Kidney (tissue), 14 donors: Measurements from ENCODE around the gene MKNK2. TPM values are rescaled to one million over a fixed set of nuclear protein-coding genes. Genes with fewer than 3 reads are reported as not detected.

Source experiments
- DNase-seq, 5 donors: peaks; one replicate each; pipeline ENCODE4 v3.0.0-alpha.2; 2013 to 2020
- FAIRE-seq: peaks from 2 replicates; lab custom pipeline; 2012; peaks lifted over from hg19 to GRCh38; lab: Jason Lieb, UNC
- H3K27ac ChIP-seq, 2 donors: one replicate each; pipeline ENCODE4 v1.7.0; 2013; ENCODE audit warnings: low read depth in 2 of 2, low read length in 2 of 2, inconsistent platforms in 1 of 2
- H3K27me3 ChIP-seq: one replicate; pipeline ENCODE4 v1.7.1; 2013; ENCODE audit warnings: low read length, inconsistent platforms; ENCODE audit not compliant: control insufficient read depth, insufficient read depth
- H3K36me3 ChIP-seq, 3 donors: one replicate each; pipeline versions ENCODE4 v1.7.0 to v1.7.1; 2013; ENCODE audit warnings: low read length in 3 of 3, control low read depth in 1 of 3, inconsistent platforms in 1 of 3; ENCODE audit not compliant: insufficient read depth in 3 of 3, control insufficient read depth in 2 of 3
- H3K4me1 ChIP-seq, 3 donors: one replicate each; pipeline versions ENCODE4 v1.7.0 to v1.7.1; 2013; ENCODE audit warnings: low read length in 3 of 3, inconsistent platforms in 1 of 3, low read depth in 1 of 3; ENCODE audit not compliant: control insufficient read depth in 2 of 3, insufficient read depth in 2 of 3
- H3K4me3 ChIP-seq, 3 donors: one replicate each; pipeline versions ENCODE4 v1.7.0 to v1.8.1; 2013; ENCODE audit warnings: low read length in 3 of 3, control low read depth in 1 of 3, inconsistent platforms in 1 of 3
- H3K9ac ChIP-seq, 3 donors: one replicate each; pipeline versions ENCODE4 v1.7.0 to v1.7.1; 2013; ENCODE audit warnings: low read length in 3 of 3, control low read depth in 1 of 3, inconsistent platforms in 1 of 3
- H3K9me3 ChIP-seq, 3 donors: one replicate each; pipeline versions ENCODE4 v1.7.0 to v1.7.1; 2013; ENCODE audit warnings: low read length in 3 of 3, control low read depth in 1 of 3, inconsistent platforms in 1 of 3; ENCODE audit not compliant: control insufficient read depth in 2 of 3, insufficient read depth in 1 of 3
- intact Hi-C: fragments of 100-400 bp; cut with DNase I; formaldehyde crosslinking; loops from one replicate; pipeline ENCODE4 v1.11.1; 2022
- polyA plus RNA-seq: library from polyadenylated mRNA; stranded (reverse); fragments of 350-450 nt; fragmentation: Illumina TruSeq; extraction: RNeasy Lipid Tissue Mini Kit (QIAGEN cat#74804); gene quantifications from one replicate; pipeline ENCODE4 v1.2.3, GENCODE V29; 2014; ENCODE audit warnings: low read depth, low replicate concordance; ENCODE audit not compliant: insufficient read depth
- total RNA-seq: library from RNA; stranded (reverse); fragmentation: NEBNext Ultra II Directional; extraction: Animal tissue kit (Norgen Biotek cat#: 25700); gene quantifications from one replicate; pipeline ENCODE4 v1.2.1, GENCODE V29; 2021
- TF ChIP-seq, protein P1 (sequence below): IDR thresholded peaks from 3 replicates; pipeline ENCODE4 v1.5.1; 2012; ENCODE audit warnings: mild to moderate bottlenecking, moderate library complexity, borderline replicate concordance; ENCODE audit not compliant: insufficient read depth; ENCODE audit errors: extremely low read depth
- donor health status: control.
- donor health status: control.
- donor health status: control.
- donor health status: control.
- donor health status: control.
- donor health status: DM: yes; HTN: yes; CAD: no.
- donor health status: Normal renal cell carcinoma (clear cell type).

Gene MKNK2
- total and polyA plus RNA-seq, 2 donors from 2014 or later: 67.2 to 190 TPM

DNA sequence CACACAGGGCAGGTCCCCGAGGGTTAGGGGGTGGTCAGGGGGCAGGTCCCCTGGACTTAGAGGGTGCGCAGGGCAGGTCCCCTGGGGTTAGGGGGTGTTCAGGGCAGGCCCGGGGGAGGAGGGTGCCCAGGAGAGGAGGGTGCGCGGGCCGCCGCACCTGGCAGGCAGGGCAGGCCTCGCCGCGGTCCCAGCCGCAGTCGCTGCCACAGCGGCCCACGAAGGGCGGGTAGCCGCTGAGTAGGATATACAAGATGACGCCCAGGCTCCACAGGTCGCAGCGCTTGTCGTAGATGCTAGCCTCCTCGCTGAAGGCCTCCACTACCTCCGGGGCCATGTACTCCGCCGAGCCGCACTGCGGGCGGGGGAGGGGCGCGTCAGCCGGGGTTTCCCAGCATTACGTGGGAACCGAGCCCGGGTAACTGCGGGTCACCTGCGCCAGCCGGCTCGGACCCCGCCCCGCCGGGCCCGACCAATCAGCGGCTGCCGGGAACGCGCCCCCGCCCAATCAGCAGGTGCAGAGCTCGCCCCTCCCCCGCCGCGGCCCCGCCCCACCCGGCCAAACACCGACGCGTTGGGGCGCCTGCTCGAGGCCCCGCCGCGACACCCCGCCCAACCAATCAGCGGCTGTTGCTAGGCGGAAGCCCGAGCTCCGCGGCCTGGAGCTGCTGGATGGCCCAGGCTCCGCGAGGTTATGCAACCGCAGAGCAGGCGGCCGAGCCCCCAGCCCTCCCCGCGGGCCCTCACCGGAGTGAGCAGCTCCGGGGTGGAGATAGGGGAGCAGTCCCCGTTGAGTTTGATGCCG is 9.2 kb downstream of the MKNK2 start:
- H3K9ac ChIP-seq: peak overlapping the region in 1 of 3 donors; percentile 31
- H3K27ac ChIP-seq: peak overlapping the region; percentile 87 to 89
- H3K4me1 ChIP-seq: peaks cover 0 to 53% (median 27%) of the 10 kb centered on the region in 3 donors
- no peaks in the 10 kb centered on the region for H3K27me3 ChIP-seq
- H3K4me3 ChIP-seq: peak overlapping the region in 1 of 3 donors; percentile 37
- TF ChIP-seq, protein P1, sequence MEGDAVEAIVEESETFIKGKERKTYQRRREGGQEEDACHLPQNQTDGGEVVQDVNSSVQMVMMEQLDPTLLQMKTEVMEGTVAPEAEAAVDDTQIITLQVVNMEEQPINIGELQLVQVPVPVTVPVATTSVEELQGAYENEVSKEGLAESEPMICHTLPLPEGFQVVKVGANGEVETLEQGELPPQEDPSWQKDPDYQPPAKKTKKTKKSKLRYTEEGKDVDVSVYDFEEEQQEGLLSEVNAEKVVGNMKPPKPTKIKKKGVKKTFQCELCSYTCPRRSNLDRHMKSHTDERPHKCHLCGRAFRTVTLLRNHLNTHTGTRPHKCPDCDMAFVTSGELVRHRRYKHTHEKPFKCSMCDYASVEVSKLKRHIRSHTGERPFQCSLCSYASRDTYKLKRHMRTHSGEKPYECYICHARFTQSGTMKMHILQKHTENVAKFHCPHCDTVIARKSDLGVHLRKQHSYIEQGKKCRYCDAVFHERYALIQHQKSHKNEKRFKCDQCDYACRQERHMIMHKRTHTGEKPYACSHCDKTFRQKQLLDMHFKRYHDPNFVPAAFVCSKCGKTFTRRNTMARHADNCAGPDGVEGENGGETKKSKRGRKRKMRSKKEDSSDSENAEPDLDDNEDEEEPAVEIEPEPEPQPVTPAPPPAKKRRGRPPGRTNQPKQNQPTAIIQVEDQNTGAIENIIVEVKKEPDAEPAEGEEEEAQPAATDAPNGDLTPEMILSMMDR: no peak
- H3K9me3 ChIP-seq: no peaks in the 10 kb centered on the region
- FAIRE-seq (no peak), DNase-seq (peak; percentile 97 to 100 (median 98))
- peaks cover 0 to 51% (median 3%) of the 10 kb centered on the region in 3 donors for H3K36me3 ChIP-seq
- intact Hi-C loops: no loop called here

DNA sequence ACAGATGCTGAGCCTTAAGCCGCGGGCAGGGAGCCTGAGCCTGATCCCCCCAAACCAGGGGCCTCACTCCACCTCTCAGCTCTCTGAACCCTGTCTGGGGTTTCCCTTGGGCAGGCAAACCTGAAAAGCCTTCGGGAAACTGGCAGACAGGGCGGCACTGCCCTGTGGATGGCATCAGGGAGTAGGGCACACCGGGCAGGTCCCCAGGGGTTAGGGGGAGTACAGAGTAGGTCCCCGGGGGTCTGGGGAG is 9.7 kb downstream of the MKNK2 start:
- peaks cover 0 to 48% (median 3%) of the 10 kb centered on the region in 3 donors for H3K36me3 ChIP-seq
- no peak for FAIRE-seq
- no peak overlapping the region for H3K4me3 ChIP-seq

DNA sequence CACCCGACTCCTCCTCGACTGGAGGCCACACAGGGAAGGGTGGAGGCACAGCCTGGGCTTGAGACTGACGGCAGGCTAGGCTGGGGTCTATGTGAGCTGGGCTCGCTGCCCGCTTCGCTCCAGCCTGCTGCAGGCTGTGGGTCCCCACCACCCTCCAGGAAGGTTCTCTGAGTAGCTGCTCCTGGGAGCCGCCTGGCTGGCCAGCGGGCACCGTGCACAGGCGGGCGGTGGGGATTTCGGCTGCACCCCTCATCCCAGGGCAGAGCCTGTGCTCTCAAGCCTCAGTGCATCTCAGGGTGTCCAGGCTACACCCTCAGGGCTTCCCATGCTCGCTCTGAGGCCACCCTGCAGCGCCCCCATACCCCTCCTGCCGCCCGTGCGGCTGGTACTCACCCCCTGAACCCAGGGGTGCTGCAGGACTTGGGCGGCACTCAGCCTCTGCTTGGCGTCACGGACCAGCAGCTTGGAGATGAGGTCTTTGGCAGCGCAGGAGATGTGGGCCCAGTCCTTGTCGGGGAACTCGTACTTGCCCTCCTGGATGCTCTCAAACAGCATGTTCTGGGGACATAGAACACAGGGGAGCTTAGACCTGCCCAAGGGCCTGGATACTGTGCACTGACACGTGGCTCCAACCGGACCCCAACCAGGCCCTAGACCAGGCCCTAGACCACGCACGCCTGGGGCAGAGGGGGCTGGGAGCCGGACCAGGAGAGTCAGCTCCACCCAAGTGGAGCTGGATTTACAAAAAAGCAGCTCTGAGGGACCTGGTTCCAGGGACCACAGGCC is 10.2 kb downstream of the MKNK2 start:
- Histone ChIP-seq H3K4me1 (peaks cover 0 to 45% (median 27%) of the 10 kb centered on the region in 3 donors), H3K4me3 (no peak overlapping the region), H3K27ac (peak overlapping the region; percentile 87 to 89), H3K27me3 (no peaks in the 10 kb centered on the region), H3K36me3 (peaks cover 0 to 43% (median 3%) of the 10 kb centered on the region in 3 donors), H3K9ac (peak overlapping the region in 1 of 3 donors; percentile 12), H3K9me3 (no peaks in the 10 kb centered on the region)
- DNase-seq: peak in 1 of 5 donors; percentile 77
- TF ChIP-seq, protein P1: no peak
- FAIRE-seq: no peak
- intact Hi-C loops: no loop called here

More for the DNA sequence above, 9.7 kb downstream of the MKNK2 start:
- peak overlapping the region; percentile 87 to 89 for H3K27ac ChIP-seq
- peaks cover 0 to 48% (median 27%) of the 10 kb centered on the region in 3 donors for H3K4me1 ChIP-seq
- H3K9ac ChIP-seq: peak overlapping the region in 1 of 3 donors; percentile 12
- H3K27me3 ChIP-seq: no peaks in the 10 kb centered on the region
- intact Hi-C loops: no loop called here
- TF ChIP-seq, protein P1: no peak
- no peak for DNase-seq
- H3K9me3 ChIP-seq: no peaks in the 10 kb centered on the region
